ENCODE results near the gene CCDC82.

GRCh38 chr11:96361778-96362177 lies 27.9 kb downstream of the CCDC82 start:
- TF ChIP-seq, protein P1, sequence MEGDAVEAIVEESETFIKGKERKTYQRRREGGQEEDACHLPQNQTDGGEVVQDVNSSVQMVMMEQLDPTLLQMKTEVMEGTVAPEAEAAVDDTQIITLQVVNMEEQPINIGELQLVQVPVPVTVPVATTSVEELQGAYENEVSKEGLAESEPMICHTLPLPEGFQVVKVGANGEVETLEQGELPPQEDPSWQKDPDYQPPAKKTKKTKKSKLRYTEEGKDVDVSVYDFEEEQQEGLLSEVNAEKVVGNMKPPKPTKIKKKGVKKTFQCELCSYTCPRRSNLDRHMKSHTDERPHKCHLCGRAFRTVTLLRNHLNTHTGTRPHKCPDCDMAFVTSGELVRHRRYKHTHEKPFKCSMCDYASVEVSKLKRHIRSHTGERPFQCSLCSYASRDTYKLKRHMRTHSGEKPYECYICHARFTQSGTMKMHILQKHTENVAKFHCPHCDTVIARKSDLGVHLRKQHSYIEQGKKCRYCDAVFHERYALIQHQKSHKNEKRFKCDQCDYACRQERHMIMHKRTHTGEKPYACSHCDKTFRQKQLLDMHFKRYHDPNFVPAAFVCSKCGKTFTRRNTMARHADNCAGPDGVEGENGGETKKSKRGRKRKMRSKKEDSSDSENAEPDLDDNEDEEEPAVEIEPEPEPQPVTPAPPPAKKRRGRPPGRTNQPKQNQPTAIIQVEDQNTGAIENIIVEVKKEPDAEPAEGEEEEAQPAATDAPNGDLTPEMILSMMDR (IDR thresholded peaks at IDR 0.05; ENCODE audit: low read length): no peak
- no peak for TF ChIP-seq EZH2 (IDR thresholded peaks at IDR 0.05; ENCODE audit: borderline replicate concordance, low read length)
